22Rv1 (cell line): ENCODE data around the gene NOD1.

ENCODE experiments used
- ZFX ChIP-seq: fragments of 450-650 bp; IDR thresholded peaks from 2 replicates; pipeline ENCODE4 v1.6.1; 2017; ENCODE audit warnings: antibody characterized with exemption, borderline replicate concordance
- TF ChIP-seq, protein P1 (sequence below): fragments of 450-650 bp; IDR thresholded peaks from 2 replicates; pipeline ENCODE4 v1.5.1; 2017; ENCODE audit warnings: mild to moderate bottlenecking

- TF ChIP-seq ZFX: no peak
- TF ChIP-seq, protein P1, sequence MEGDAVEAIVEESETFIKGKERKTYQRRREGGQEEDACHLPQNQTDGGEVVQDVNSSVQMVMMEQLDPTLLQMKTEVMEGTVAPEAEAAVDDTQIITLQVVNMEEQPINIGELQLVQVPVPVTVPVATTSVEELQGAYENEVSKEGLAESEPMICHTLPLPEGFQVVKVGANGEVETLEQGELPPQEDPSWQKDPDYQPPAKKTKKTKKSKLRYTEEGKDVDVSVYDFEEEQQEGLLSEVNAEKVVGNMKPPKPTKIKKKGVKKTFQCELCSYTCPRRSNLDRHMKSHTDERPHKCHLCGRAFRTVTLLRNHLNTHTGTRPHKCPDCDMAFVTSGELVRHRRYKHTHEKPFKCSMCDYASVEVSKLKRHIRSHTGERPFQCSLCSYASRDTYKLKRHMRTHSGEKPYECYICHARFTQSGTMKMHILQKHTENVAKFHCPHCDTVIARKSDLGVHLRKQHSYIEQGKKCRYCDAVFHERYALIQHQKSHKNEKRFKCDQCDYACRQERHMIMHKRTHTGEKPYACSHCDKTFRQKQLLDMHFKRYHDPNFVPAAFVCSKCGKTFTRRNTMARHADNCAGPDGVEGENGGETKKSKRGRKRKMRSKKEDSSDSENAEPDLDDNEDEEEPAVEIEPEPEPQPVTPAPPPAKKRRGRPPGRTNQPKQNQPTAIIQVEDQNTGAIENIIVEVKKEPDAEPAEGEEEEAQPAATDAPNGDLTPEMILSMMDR: no peak
Observed at GRCh38 chr7:30503274-30504212, 25.0 kb upstream of the NOD1 start.
